ENCODE data around the gene ENPP1. TPM values are rescaled to one million over a fixed set of nuclear protein-coding genes. Genes with fewer than 3 reads are reported as not detected.

Gene ENPP1
- total and polyA plus RNA-seq, 11 donors, result 0.60 to 4.2 (median 1.6) TPM

DNA sequence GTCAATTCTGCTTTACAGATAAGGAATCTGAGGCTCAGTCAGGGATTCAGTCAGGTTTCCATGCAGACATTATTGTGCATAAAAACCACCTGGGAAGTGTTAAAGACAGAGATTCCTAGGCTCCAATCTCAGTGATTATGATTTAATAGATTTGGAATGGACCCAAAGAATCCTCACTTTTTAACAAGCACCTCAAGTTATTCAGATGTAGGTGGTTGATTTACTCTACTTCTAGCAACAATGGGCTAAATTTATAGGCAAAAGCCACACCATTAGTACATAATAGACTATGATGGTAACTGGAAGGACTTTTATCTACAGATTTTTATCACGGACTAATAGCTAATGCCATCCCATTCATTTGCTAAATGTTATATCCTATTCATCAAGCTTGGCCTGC, 9.0 kb downstream of the ENPP1 start:
- DNase-seq (no peak), ATAC-seq (no peak)
- intact Hi-C loops (cut with DNase I), result no loop called here

DNA sequence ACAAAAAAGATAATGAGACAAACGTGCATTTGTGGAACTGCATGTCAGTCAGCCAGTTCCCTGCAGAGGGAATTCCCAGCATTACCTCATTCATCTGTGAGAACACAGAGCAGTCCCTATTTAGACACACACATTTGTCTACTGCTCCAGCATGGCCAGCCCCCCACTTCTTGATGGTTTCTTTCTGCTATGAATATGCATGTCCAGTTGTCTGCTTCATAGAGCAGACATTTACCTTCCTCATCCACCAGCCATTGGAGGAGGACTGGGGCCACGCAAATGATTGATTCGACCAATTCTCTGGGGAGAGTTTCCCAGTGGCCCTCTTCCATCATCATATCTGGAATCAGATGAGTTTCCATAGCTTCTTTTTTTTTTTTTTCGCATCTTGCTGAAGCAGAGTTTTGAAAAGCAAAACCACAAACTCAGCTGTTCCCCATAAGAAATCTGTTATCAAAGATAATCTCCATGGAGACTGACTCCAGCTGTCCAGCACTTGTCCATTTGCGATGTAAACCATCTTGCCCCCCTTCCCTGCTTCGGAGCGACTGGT, 11.8 kb downstream of the ENPP1 start:
- Histone ChIP-seq H3K27ac (no peak overlapping the region), H3K9me3 (no peaks in the 10 kb centered on the region), H3K36me3 (no peaks in the 10 kb centered on the region), H3K27me3 (peaks cover 0 to 9% (median 0%) of the 10 kb centered on the region in 9 donors), H3K4me1 (peaks cover 0 to 8% (median 0%) of the 10 kb centered on the region in 12 donors), H3K4me3 (no peak overlapping the region)
- peak in 2 of 5 donors; percentile 25 to 35 for DNase-seq
- intact Hi-C loops (cut with DNase I), result no loop called here
- ATAC-seq, result peak; percentile 34 to 76 (median 50)
- 39 to 55% (median 52%) methylated on average over 7 of the region's 7 CpGs for WGBS, 4 donors
- TF ChIP-seq, protein P1, sequence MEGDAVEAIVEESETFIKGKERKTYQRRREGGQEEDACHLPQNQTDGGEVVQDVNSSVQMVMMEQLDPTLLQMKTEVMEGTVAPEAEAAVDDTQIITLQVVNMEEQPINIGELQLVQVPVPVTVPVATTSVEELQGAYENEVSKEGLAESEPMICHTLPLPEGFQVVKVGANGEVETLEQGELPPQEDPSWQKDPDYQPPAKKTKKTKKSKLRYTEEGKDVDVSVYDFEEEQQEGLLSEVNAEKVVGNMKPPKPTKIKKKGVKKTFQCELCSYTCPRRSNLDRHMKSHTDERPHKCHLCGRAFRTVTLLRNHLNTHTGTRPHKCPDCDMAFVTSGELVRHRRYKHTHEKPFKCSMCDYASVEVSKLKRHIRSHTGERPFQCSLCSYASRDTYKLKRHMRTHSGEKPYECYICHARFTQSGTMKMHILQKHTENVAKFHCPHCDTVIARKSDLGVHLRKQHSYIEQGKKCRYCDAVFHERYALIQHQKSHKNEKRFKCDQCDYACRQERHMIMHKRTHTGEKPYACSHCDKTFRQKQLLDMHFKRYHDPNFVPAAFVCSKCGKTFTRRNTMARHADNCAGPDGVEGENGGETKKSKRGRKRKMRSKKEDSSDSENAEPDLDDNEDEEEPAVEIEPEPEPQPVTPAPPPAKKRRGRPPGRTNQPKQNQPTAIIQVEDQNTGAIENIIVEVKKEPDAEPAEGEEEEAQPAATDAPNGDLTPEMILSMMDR (IDR thresholded peaks at IDR 0.05), result no peak
- TF ChIP-seq POLR2A (IDR thresholded peaks at IDR 0.05), result no peak

More for the DNA sequence above, 9.0 kb downstream of the ENPP1 start:
- H3K4me3 ChIP-seq, result no peak overlapping the region
- H3K27me3 ChIP-seq, result peaks cover 0 to 9% (median 0%) of the 10 kb centered on the region in 9 donors
- H3K4me1 ChIP-seq, result peaks cover 0 to 8% (median 0%) of the 10 kb centered on the region in 12 donors
- 68 to 79% (median 77%) methylated on average over 1 of the region's 1 CpG for WGBS, 4 donors
- no peak overlapping the region for H3K27ac ChIP-seq
- no peak for TF ChIP-seq POLR2A (IDR thresholded peaks at IDR 0.05)
- TF ChIP-seq, protein P1 (IDR thresholded peaks at IDR 0.05), result no peak
- H3K36me3 ChIP-seq, result no peaks in the 10 kb centered on the region
- no peaks in the 10 kb centered on the region for H3K9me3 ChIP-seq

DNA sequence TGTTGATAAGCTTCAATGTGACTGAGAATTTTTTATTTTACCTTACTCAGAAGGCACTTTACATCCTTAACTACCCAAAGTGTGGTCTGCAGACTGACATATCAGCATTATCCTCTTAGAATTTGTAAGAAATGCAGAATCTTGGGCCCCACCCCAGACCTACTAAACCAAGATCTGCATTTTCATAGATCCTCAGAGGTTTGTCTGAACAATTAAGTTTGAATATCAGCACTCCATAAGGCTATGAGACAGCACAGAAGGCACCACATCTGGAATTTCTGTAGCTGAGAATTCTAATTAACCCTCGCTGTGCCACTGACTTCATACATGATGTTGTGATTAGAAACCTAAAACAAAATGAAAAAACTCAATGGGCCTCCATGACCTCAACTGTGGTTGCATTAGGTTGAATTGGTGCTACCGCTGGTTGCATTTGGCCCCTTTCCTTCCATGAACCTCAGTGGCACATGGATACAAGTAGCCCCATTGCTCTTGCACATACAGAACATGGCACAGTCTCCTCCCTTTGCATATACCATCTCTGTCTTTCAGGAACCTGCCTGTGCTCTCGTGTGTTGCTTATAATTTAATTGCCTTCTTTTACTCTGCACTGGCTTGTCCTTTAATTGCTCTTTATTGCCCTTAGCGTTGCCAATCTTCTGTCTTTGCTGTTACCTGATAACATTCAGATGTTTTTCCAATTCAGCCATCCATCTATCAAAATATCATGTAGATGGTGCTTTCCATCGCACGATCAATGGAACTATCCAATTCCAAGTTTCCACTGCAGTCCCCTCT, 13.4 kb downstream of the ENPP1 start:
- DNase-seq, result no peak

DNA sequence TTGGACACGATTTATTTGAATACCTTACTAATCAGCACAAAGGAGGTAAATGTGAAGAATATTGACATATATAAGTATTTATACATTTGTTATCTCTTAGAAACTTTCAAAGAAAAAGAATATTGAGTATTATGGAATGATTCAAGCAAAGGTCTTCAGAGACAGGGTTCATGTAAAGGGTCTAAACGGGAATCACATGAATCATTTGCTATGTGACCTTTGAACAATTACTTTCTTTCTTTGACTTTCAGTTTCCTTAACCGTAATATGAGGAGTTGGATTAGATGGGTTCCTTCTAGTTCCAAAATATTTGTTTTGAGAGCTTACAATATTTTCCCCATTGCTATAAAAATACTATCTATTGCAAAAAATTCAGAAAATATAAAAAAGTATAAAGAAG, 14.3 kb downstream of the ENPP1 start:
- TF ChIP-seq POLR2A (IDR thresholded peaks at IDR 0.05), result no peak
- TF ChIP-seq, protein P1 (IDR thresholded peaks at IDR 0.05), result no peak
- Histone ChIP-seq H3K27me3 (peaks cover 0 to 7% (median 0%) of the 10 kb centered on the region in 9 donors), H3K9me3 (no peaks in the 10 kb centered on the region), H3K27ac (no peak overlapping the region), H3K4me1 (peaks cover 0 to 8% (median 0%) of the 10 kb centered on the region in 12 donors), H3K36me3 (no peaks in the 10 kb centered on the region), H3K4me3 (no peak overlapping the region)
- WGBS, 4 donors, result 65 to 78% (median 72%) methylated on average over 3 of the region's 3 CpGs
- intact Hi-C loops (cut with DNase I), result no loop called here
- no peak for ATAC-seq
- no peak for DNase-seq

More for the DNA sequence above, 13.4 kb downstream of the ENPP1 start:
- intact Hi-C loops (cut with DNase I), result no loop called here
- no peak for ATAC-seq
- H3K27me3 ChIP-seq, result peaks cover 0 to 9% (median 0%) of the 10 kb centered on the region in 9 donors
- no peaks in the 10 kb centered on the region for H3K9me3 ChIP-seq
- peaks cover 0 to 8% (median 0%) of the 10 kb centered on the region in 12 donors for H3K4me1 ChIP-seq
- no peak overlapping the region for H3K4me3 ChIP-seq
- no peaks in the 10 kb centered on the region for H3K36me3 ChIP-seq
- WGBS, 4 donors, result 90 to 91% (median 91%) methylated on average over 6 of the region's 6 CpGs
- TF ChIP-seq POLR2A (IDR thresholded peaks at IDR 0.05), result no peak
- TF ChIP-seq, protein P1 (IDR thresholded peaks at IDR 0.05), result no peak
- no peak overlapping the region for H3K27ac ChIP-seq

All from heart left ventricle (tissue), 16 donors.